Measurements from ENCODE around the gene UBXN6. TPM values are rescaled to one million over a fixed set of nuclear protein-coding genes. Genes with fewer than 3 reads are reported as not detected.

The UBXN6 gene
- total RNA-seq, 1 experiment from 2014 or later = 34.1 TPM

- Histone ChIP-seq H3K4me1 (ENCODE audit: insufficient read depth, low read length) (peaks cover 6% of the 10 kb centered on the region; the same call in 1 of the 2 replicates), H3K18ac (ENCODE audit: insufficient read length, low read depth, low read length) (no peak overlapping the region), H2BK120ac (ENCODE audit: low read depth, low read length, poor library complexity, severe bottlenecking) (no peak overlapping the region), H3K9me3 (ENCODE audit: control insufficient read depth, low read depth, low read length) (no peaks in the 10 kb centered on the region), H4K91ac (ENCODE audit: insufficient read length, low read depth, low read length) (no peak overlapping the region), H2AFZ (ENCODE audit: low read length) (no peak overlapping the region), H3K27me3 (ENCODE audit: insufficient read depth, low read length) (no peaks in the 10 kb centered on the region), H3K14ac (ENCODE audit: insufficient read depth, low read length) (no peak overlapping the region), H2AK5ac (ENCODE audit: insufficient read length, low read length) (no peak overlapping the region), H2BK12ac (ENCODE audit: insufficient read length, low read depth, low read length) (no peak overlapping the region), H3K4me2 (ENCODE audit: insufficient read depth, insufficient read length, low read length) (peak overlapping the region; percentile 17), H3K79me1 (ENCODE audit: insufficient read depth, low read depth, low read length, poor library complexity, severe bottlenecking) (peaks cover 12% of the 10 kb centered on the region), H3K23me2 (ENCODE audit: insufficient read length, low read depth, low read length, poor library complexity, severe bottlenecking) (peaks cover 9% of the 10 kb centered on the region), H4K5ac (ENCODE audit: insufficient read length, low read depth, low read length) (no peak overlapping the region), H3K56ac (ENCODE audit: insufficient read length, low read depth, low read length) (no peak overlapping the region), H3K27ac (ENCODE audit: insufficient read length, low read depth, low read length) (no peak overlapping the region), H3T11ph (ENCODE audit: low read length) (no peak overlapping the region), H2BK20ac (ENCODE audit: low read depth, low read length, poor library complexity, severe bottlenecking) (no peak overlapping the region), H2BK15ac (ENCODE audit: low read depth, low read length) (no peak overlapping the region), H3K79me2 (ENCODE audit: insufficient read depth, low read length) (peaks cover 46% of the 10 kb centered on the region), H3K4ac (ENCODE audit: low read depth, low read length) (no peak overlapping the region), H4K20me1 (ENCODE audit: control insufficient read depth, insufficient read depth, insufficient read length) (no peaks in the 10 kb centered on the region), H3K23ac (ENCODE audit: insufficient read length, low read depth, low read length) (no peak overlapping the region), H3K9ac (ENCODE audit: extremely low read depth, insufficient read length, low read length) (peak overlapping the region; percentile 10), H2BK5ac (ENCODE audit: insufficient read length, low read length) (no peak overlapping the region), H4K8ac (replicated peaks; ENCODE audit: insufficient read length, low read depth, low read length) (no peak overlapping the region)
- H3K9me3 Mint-ChIP-seq = no peaks in the 10 kb centered on the region
- peaks cover 52 to 55% of the 10 kb centered on the region in 2 experiments for H3K4me1 Mint-ChIP-seq
- H3K4me3 Mint-ChIP-seq = peak overlapping the region; percentile 93 to 98
- no peak for TF ChIP-seq CTCF (conservative IDR thresholded peaks at IDR 0.05)
- WGBS (ENCODE audit: extremely low coverage, insufficient read length, low lambda C conversion rate) = no CpG with 5 or more reads among the region's 8 CpGs
- DNase-seq = no peak
- H3K27ac Mint-ChIP-seq = peak overlapping the region; percentile 84 to 97 (median 93); a peak in 5 of 7 replicates
- H3K36me3 Mint-ChIP-seq (ENCODE audit: insufficient read depth in 1 of 3, low read depth in 3 of 3) = peaks cover 20 to 38% (median 35%) of the 10 kb centered on the region in 3 experiments; a peak in 6 of 7 replicates
- H3K27me3 Mint-ChIP-seq (ENCODE audit: low read depth) = no peaks in the 10 kb centered on the region
Observed at GRCh38 chr19:4401769-4402170, 55.8 kb downstream of the UBXN6 start.

Measured in H9 (cell line).